ENCODE measurements around the gene MED27.

The MED27 gene

DNA sequence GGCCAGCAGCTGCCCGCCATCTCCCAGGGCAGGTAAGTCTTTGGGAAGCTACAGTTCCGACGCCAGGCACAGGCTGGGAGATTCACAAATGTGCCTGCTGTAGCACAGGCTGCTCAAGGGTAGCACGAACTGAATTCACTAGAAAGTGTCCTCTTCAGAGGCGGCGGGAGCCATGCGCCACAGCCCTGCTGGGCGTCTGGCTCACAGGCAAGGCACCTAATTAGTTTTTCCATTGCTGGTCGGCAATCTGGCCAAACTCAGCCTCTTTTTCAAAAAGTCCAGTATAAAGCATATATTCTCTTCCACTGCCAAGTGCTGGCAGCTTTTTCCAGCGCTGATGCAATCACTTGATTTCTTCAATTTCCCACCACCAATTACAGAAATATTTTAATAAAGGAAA is 210.9 kb downstream of the MED27 start:
- POLR2A ChIA-PET = no interaction called here
- Histone ChIP-seq H3K27ac (ENCODE audit: extremely low read depth, low read depth, low read length) (no peak overlapping the region), H3K4me1 (ENCODE audit: control insufficient read depth, insufficient read depth, low read length) (no peaks in the 10 kb centered on the region), H3K9me3 (ENCODE audit: control insufficient read depth, insufficient read depth, low read depth, low read length) (no peaks in the 10 kb centered on the region), H3K36me3 (ENCODE audit: control insufficient read depth in 2 of 2, insufficient read depth in 1 of 2, low read length in 2 of 2) (no peaks in the 10 kb centered on the region), H3K4me3 (ENCODE audit: low read depth, low read length) (no peak overlapping the region)
- CTCF ChIA-PET = interaction anchor here (0.6 to 1.6 kb wide), 2 partner anchors 106 to 405 kb away, joined by 3 to 4 read pairs; no protein-coding TSS in a partner anchor
- TF ChIP-seq ZNF658 (tag by site-specific recombination; IDR thresholded peaks at IDR 0.05) (no peak), ZNF514 (tag by site-specific recombination; IDR thresholded peaks at IDR 0.05) (no peak), ZIC2 (tag by site-specific recombination; IDR thresholded peaks at IDR 0.05) (no peak), HOXD13 (CRISPR knock-in tag; IDR thresholded peaks at IDR 0.05; ENCODE audit: borderline replicate concordance) (no peak), ZXDB (tag by site-specific recombination; IDR thresholded peaks at IDR 0.05) (no peak), ZNF2 (tag by site-specific recombination; IDR thresholded peaks at IDR 0.05) (no peak)
- TF ChIP-seq, protein P1, sequence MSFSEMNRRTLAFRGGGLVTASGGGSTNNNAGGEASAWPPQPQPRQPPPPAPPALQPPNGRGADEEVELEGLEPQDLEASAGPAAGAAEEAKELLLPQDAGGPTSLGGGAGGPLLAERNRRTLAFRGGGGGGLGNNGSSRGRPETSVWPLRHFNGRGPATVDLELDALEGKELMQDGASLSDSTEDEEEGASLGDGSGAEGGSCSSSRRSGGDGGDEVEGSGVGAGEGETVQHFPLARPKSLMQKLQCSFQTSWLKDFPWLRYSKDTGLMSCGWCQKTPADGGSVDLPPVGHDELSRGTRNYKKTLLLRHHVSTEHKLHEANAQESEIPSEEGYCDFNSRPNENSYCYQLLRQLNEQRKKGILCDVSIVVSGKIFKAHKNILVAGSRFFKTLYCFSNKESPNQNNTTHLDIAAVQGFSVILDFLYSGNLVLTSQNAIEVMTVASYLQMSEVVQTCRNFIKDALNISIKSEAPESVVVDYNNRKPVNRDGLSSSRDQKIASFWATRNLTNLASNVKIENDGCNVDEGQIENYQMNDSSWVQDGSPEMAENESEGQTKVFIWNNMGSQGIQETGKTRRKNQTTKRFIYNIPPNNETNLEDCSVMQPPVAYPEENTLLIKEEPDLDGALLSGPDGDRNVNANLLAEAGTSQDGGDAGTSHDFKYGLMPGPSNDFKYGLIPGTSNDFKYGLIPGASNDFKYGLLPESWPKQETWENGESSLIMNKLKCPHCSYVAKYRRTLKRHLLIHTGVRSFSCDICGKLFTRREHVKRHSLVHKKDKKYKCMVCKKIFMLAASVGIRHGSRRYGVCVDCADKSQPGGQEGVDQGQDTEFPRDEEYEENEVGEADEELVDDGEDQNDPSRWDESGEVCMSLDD (tag by site-specific recombination; IDR thresholded peaks at IDR 0.05) = no peak
- TF ChIP-seq, protein P2, sequence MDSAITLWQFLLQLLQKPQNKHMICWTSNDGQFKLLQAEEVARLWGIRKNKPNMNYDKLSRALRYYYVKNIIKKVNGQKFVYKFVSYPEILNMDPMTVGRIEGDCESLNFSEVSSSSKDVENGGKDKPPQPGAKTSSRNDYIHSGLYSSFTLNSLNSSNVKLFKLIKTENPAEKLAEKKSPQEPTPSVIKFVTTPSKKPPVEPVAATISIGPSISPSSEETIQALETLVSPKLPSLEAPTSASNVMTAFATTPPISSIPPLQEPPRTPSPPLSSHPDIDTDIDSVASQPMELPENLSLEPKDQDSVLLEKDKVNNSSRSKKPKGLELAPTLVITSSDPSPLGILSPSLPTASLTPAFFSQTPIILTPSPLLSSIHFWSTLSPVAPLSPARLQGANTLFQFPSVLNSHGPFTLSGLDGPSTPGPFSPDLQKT (IDR thresholded peaks at IDR 0.05; ENCODE audit: borderline replicate concordance, low read depth, low read length) = no peak

DNA sequence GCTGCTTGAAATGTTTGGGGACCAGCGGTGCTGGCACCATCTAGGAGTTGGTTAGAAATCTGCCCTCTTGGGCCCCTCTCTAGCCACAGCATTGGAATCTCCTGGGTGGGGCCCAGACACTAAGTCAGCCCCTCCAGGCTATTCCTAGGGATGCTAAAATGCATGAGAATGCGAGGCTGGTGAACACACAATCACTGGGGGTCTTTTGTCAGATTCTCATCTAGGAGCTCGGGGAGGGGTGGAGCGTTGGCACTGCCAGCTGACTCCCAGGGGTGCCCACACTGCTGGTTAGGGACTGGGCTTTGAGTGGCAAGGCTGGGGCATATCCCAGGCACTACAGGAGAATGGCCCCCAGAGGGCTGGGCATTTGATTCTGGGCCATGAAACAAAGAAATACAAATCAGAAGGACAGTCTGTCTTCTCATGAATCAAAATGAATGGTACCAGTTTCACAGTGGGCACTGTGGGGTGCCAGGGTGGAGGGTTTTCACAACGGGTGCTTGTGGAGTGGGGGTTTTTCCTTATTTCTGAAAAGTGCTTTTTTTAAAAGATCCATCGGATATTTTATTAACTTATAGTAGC is 212.0 kb downstream of the MED27 start:
- Histone ChIP-seq H3K36me3 (ENCODE audit: control insufficient read depth in 2 of 2, insufficient read depth in 1 of 2, low read length in 2 of 2) (peaks cover 0 to 3% of the 10 kb centered on the region in 2 experiments; a peak in 1 of 3 replicates), H3K9me3 (ENCODE audit: control insufficient read depth, insufficient read depth, low read depth, low read length) (no peaks in the 10 kb centered on the region), H3K4me3 (ENCODE audit: low read depth, low read length) (no peak overlapping the region), H3K4me1 (ENCODE audit: control insufficient read depth, insufficient read depth, low read length) (no peaks in the 10 kb centered on the region), H3K27ac (ENCODE audit: extremely low read depth, low read depth, low read length) (no peak overlapping the region)
- CTCF ChIA-PET = interaction anchor here (1.1 kb wide), 1 partner anchor 386 kb away, joined by 3 read pairs; no protein-coding TSS in a partner anchor
- TF ChIP-seq KLF8 (tag by site-specific recombination; IDR thresholded peaks at IDR 0.05) = no peak
- TF ChIP-seq PRDM1 (tag by site-specific recombination; IDR thresholded peaks at IDR 0.05) = no peak
- TF ChIP-seq ZNF48 (tag by site-specific recombination; IDR thresholded peaks at IDR 0.05) = no peak
- TF ChIP-seq KLF10 (tag by site-specific recombination; IDR thresholded peaks at IDR 0.05) = no peak
- no peak for TF ChIP-seq ZNF561 (tag by site-specific recombination; IDR thresholded peaks at IDR 0.05; ENCODE audit: borderline replicate concordance)
- no peak for TF ChIP-seq ZNF248 (tag by site-specific recombination; IDR thresholded peaks at IDR 0.05)
- TF ChIP-seq ZNF10 (tag by site-specific recombination; IDR thresholded peaks at IDR 0.05) = no peak
- no peak for TF ChIP-seq ZNF626 (tag by site-specific recombination; IDR thresholded peaks at IDR 0.05)
- TF ChIP-seq, protein P3, sequence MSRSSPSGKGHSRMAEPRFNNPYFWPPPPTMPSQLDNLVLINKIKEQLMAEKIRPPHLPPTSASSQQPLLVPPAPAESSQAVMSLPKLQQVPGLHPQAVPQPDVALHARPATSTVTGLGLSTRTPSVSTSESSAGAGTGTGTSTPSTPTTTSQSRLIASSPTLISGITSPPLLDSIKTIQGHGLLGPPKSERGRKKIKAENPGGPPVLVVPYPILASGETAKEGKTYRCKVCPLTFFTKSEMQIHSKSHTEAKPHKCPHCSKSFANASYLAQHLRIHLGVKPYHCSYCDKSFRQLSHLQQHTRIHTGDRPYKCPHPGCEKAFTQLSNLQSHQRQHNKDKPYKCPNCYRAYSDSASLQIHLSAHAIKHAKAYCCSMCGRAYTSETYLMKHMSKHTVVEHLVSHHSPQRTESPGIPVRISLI (tag by site-specific recombination; IDR thresholded peaks at IDR 0.05) = no peak
- TF ChIP-seq, protein P4, sequence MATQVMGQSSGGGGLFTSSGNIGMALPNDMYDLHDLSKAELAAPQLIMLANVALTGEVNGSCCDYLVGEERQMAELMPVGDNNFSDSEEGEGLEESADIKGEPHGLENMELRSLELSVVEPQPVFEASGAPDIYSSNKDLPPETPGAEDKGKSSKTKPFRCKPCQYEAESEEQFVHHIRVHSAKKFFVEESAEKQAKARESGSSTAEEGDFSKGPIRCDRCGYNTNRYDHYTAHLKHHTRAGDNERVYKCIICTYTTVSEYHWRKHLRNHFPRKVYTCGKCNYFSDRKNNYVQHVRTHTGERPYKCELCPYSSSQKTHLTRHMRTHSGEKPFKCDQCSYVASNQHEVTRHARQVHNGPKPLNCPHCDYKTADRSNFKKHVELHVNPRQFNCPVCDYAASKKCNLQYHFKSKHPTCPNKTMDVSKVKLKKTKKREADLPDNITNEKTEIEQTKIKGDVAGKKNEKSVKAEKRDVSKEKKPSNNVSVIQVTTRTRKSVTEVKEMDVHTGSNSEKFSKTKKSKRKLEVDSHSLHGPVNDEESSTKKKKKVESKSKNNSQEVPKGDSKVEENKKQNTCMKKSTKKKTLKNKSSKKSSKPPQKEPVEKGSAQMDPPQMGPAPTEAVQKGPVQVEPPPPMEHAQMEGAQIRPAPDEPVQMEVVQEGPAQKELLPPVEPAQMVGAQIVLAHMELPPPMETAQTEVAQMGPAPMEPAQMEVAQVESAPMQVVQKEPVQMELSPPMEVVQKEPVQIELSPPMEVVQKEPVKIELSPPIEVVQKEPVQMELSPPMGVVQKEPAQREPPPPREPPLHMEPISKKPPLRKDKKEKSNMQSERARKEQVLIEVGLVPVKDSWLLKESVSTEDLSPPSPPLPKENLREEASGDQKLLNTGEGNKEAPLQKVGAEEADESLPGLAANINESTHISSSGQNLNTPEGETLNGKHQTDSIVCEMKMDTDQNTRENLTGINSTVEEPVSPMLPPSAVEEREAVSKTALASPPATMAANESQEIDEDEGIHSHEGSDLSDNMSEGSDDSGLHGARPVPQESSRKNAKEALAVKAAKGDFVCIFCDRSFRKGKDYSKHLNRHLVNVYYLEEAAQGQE (tag by site-specific recombination; IDR thresholded peaks at IDR 0.05) = no peak
- POLR2A ChIA-PET = interaction anchor here (0.6 kb wide), 1 partner anchor 523 kb away, joined by 3 read pairs; no protein-coding TSS in a partner anchor

Measured in HEK293 (cell line).